ENCODE data around the gene PLXNB1. TPM values are rescaled to one million over a fixed set of nuclear protein-coding genes. Genes with fewer than 3 reads are reported as not detected.

Gene PLXNB1
- total and polyA plus RNA-seq, 10 of the 15 experiments (the other 5 are each of a cell fraction or from before 2014, with no cell fraction given): 0.18 to 15.1 (median 5.3) TPM

DNA sequence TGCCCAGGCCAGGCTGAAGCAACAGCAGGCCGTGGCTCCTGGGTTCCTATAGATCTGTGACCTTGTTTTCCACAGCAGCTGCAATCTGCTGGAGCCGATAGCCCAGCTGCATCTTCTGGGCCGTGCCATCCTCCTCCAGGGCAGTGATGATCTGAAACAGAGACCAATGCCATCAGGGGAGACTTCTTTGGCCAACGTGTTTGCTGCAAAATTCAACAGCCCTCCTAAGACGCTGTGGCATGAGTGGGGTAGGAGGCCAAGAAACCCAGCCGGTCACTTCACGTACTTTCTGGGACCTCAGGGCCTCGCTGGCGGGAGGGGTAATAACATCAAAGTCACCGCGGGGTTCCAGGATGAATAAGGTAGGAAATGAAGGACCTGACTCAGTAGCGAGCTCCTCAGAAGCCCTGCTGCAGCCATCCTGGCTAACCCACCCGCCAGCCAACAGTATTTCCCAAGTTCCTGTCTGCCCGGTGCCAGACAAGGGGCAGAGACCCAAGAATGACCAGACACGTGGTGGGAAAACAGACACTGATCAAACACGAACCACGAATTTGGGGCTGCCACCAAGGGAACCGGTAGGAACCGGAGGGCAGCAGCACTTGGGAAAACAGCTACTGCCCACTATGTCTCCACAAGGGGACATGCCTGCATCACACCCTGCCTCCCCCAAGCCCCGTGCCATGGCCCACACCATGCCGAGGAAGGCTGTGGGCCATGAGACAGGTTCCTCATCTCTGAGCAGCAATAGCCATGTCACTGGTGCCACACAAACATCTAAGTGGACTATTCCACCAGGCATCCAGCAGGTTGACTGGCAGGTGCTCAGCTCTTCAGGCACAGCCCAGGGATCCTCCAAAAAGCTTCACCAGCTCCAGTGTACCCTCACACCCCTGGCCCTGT lies 25.2 kb downstream of the PLXNB1 start:
- 38% methylated on average over 21 of the region's 21 CpGs for WGBS (ENCODE audit: insufficient coverage, insufficient replicate concordance, low lambda C conversion rate, missing lambda C conversion rate)
- Histone ChIP-seq H4K20me1 (ENCODE audit: control insufficient read depth, insufficient read depth) (no peaks in the 10 kb centered on the region), H3K27ac (ENCODE audit: control insufficient read depth, insufficient read depth) (no peak overlapping the region), H3K4me1 (ENCODE audit: control insufficient read depth, insufficient read depth, low read length) (no peaks in the 10 kb centered on the region), H3K27me3 (replicated peaks in 1 of 2; ENCODE audit: control insufficient read depth in 2 of 2, insufficient read depth in 2 of 2, low read length in 1 of 2) (no peaks in the 10 kb centered on the region), H3K79me2 (ENCODE audit: control insufficient read depth, insufficient read depth, low read length) (no peaks in the 10 kb centered on the region), H3K4me3 (no peak overlapping the region), H3K36me3 (ENCODE audit: control insufficient read depth in 2 of 2, insufficient read depth in 2 of 2, low read length in 1 of 2) (no peaks in the 10 kb centered on the region), H3K9ac (ENCODE audit: control insufficient read depth, insufficient read depth, low read length) (no peak overlapping the region), H3K9me3 (replicated peaks; ENCODE audit: control insufficient read depth, insufficient read depth, low read length) (no peaks in the 10 kb centered on the region), H3K4me2 (ENCODE audit: control insufficient read depth, insufficient read depth) (no peak overlapping the region), H2AFZ (ENCODE audit: control insufficient read depth, low read depth, low read length) (no peak overlapping the region)
- RAD21 ChIA-PET (ENCODE audit: unreplicated experiment): interaction anchor here (0.7 to 2.3 kb wide), 2 partner anchors 31 to 35 kb away, joined by 3 to 13 read pairs; partner anchors contain the start of genes CCDC51 and TMA7
- in situ Hi-C loops (cut with MboI) (loop anchor here (5.0 kb wide), 1 partner anchor 33 kb away; no protein-coding TSS in a partner anchor), intact Hi-C loops (cut with micrococcal nuclease; ENCODE audit: unreplicated experiment) (no loop called here)
- DNase-seq (ENCODE audit: low read depth, low spot score) (no peak), FAIRE-seq (no peak), ATAC-seq (no peak)
- SMC1A ChIA-PET (ENCODE audit: uncharacterized antibody, unreplicated experiment): interaction anchor here (8.0 kb wide), 1 partner anchor 31 kb away, joined by 287 read pairs; the partner anchor contains the start of genes CCDC51 and TMA7
- TF ChIP-seq KAT2A (conservative IDR thresholded peaks at IDR 0.05; ENCODE audit: control insufficient read depth, low read depth, low read length) (no peak), CBX5 (IDR thresholded peaks at IDR 0.05; ENCODE audit: low read depth) (no peak), ASH2L (IDR thresholded peaks at IDR 0.05; ENCODE audit: borderline replicate concordance, low read depth) (no peak), KDM1A (IDR thresholded peaks at IDR 0.05; ENCODE audit: borderline replicate concordance) (no peak), BRCA1 (IDR thresholded peaks at IDR 0.05; ENCODE audit: low read depth, low read length) (no peak), BCL11A (IDR thresholded peaks at IDR 0.05; ENCODE audit: low read depth, low read length) (no peak)
- TF ChIP-seq, protein P1, sequence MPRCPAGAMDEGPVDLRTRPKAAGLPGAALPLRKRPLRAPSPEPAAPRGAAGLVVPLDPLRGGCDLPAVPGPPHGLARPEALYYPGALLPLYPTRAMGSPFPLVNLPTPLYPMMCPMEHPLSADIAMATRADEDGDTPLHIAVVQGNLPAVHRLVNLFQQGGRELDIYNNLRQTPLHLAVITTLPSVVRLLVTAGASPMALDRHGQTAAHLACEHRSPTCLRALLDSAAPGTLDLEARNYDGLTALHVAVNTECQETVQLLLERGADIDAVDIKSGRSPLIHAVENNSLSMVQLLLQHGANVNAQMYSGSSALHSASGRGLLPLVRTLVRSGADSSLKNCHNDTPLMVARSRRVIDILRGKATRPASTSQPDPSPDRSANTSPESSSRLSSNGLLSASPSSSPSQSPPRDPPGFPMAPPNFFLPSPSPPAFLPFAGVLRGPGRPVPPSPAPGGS (IDR thresholded peaks at IDR 0.05; ENCODE audit: borderline replicate concordance, insufficient read depth, low read depth, low read length, poor library complexity, severe bottlenecking): no peak
- no TSS peak for BruUV-seq (replicated peaks)
- CTCF ChIA-PET: interaction anchor here (1.1 to 22.0 kb wide), 3 partner anchors 32 to 231 kb away, joined by 3 to 757 read pairs (median 3); partner anchors contain the start of genes CCDC51, SLC26A6 and TMA7
- POLR2A ChIA-PET: no interaction called here
